Activated CD4-positive, alpha-beta T cell treated with anti-CD3 and anti-CD28 coated beads, Interleukin-2, amount 50 U/mL, for 16 hours (primary cell): Measurements from ENCODE around the gene EPS8L3.
"Not testable (repeated sequence)": the region's sequence is repeated elsewhere in the genome, so short reads cannot be mapped to it uniquely, and the experiment has no call there.

ENCODE experiments used
- DNase-seq: peaks from one replicate; pipeline ENCODE4 v3.0.0-alpha.2; 2020

The EPS8L3 gene

DNA sequence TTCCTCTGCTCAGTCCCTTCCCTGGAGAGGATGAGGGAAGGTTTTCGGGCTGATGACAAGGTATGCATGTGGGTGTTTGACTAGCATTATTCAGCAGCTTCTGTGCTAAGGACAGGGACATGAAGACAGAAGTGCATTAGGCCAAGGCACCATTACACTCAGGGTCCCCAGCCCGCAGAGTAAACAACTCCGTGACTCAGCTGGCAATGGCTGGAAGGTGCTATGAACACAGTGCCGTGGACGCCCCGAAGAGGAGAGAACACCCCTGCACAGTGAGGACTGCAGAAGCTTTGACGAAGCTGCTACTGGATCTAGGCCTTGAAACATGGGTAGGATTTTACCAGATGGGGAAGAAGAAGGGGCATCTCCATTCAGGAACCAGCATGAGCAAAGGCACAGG lies 13.7 kb upstream of the EPS8L3 start:
- DNase-seq = no peak

DNA sequence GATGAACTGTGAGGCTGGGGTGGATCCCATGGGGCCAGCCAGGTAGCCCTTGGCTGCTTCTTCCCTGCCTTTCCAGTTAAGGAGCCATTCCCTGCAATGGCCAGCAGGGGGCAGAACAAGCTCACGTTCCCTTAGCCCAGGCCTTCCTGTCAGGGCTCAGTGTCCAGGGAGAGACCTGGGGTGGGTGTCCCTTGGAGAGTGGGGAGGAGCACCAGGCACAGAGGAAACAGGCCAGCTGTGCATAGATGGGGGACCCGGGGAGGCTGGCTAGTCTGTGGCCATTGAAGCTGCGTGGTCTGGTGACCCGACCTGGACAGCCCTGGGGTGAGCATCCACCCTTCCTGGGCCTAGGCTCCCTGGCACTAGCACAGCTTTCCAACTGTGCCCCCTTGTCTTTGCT lies 13.2 kb upstream of the EPS8L3 start:
- peak; percentile 84 for DNase-seq

DNA sequence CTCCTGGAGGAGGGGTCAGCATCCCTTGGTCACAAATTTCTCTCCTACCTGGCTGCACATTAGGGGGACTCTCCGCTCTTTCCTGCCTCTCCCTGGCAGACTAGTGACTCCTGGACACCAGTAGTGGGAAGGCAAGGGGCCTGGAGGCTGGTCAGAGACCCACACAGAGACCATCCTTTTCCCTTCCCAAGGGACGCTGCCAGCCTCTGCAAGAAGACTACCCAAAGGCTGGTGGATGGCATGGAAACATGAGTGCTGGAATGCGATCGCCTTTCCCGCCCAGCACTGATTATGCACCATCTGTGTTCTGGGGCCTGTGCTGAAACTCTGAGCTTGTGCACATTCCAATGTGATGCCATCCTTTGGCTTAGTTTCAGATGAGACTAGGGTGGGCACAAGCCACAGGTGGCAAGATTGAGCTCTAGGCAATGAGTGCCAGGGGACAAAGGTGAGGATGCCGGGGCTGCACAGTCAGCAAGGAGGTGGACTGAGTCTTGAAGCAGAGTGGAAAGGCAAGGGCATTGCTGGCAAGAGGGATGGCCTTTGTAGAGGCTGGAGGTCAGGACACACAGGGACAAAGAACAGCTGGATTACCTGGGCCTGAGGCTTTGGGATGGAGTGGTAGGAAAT lies 12.6 kb upstream of the EPS8L3 start:
- DNase-seq = no peak

DNA sequence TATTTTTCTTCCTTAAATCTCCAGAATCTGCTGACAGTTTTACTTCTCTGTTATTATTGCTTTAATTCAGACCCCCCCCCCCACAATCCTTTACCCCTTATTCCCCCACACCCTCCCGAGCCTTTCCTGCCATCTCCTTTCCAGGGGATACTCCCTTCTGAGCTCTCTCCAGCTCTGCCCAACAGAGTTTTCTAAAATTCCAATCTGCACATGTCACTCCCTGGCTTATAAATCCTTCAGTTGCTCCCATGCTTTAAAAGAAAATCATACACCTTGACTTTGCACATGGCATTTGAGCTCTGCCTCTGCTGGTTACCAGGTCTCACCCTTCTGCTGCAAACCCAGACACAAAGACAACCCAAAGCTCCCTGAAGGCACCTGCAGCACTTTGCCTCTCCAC lies 11.7 kb upstream of the EPS8L3 start:
- DNase-seq = no peak

DNA sequence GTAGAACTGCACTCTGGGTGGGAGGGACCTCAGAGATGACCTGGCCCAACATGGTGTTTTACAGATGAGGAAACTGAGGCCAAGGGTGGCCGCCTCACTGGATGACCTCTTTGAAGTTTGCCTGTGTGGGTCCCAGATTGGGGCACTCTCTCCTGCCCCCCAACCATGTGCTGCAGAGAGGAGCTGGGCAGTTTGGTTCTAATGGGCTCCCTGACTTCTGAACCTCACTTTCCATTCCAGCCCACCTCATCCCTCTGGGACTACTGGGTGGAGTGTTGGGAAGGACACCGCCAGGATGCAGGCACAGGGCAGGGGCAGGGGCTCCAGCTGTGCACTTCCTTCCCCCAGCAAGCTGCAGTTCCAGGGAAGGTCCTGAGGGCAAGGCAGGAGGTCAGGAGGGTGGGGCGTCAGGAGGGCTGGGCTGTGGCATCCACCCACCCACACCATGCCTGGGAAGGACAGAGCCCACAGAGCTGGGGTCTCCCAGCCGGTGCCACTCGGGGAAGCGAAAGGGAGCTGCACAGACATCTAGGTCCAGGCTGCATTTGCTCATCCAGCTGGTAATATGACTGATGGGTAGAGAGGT lies 10.3 kb upstream of the EPS8L3 start:
- no peak for DNase-seq

DNA sequence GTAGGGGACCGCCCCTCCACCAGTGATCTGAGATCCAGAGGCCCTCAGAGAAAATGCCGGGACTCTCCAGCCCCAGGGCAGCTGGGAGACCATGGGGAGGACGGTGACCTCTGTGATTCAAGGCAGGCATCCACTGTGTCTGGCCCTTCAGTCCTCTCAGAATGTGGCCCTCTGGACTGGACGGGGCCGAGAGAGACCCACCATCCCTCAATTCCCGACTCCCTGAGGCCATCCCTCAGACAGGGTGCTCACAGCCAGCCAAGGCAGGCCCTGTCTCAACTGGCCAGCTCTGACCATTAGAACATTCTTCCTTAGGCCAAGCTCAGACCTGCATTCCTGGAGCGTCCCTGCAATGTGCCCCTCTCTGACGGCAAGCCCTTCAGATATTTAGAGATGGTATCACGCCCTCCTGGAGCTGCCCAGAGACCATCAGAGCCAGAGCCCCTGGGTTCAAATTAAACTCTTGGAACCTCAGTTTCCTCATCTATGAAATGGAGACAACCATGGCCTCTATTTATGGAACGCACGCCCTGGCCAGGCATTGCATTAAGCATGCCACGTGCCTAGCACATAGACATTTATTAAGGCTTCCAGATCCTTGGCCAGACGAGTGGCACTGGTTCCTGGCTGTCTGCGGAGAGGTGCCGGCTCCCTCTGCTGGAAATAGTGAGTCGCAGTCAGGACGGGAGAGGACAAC lies 9.6 kb upstream of the EPS8L3 start:
- DNase-seq = peak; percentile 80

DNA sequence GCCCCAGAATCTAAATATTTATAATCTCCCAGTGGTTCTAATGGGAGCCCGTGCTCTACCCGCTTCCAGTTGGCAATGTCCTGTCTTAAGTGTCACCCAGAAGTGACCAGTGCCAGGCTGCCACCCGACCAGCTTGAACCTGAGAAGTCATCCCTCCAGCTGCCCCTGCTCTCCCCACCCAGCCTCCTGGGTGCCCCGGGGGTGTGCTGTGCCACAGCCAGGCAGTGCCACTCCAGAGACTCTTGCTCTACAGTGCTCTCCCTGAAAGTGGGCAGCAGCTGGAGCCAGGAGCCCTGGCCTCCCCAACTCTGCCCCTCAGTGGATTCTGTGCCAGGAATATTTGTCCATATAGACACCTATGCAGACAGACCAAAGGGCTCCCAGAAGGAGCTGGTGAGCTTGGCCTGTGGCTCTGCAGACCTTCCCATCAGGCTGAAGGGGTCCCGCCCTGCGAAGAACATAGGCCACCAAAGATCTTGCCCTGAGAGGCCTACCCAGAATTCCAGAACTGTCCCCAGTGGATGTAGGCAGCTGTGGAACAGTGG lies 9.0 kb upstream of the EPS8L3 start:
- no peak for DNase-seq

DNA sequence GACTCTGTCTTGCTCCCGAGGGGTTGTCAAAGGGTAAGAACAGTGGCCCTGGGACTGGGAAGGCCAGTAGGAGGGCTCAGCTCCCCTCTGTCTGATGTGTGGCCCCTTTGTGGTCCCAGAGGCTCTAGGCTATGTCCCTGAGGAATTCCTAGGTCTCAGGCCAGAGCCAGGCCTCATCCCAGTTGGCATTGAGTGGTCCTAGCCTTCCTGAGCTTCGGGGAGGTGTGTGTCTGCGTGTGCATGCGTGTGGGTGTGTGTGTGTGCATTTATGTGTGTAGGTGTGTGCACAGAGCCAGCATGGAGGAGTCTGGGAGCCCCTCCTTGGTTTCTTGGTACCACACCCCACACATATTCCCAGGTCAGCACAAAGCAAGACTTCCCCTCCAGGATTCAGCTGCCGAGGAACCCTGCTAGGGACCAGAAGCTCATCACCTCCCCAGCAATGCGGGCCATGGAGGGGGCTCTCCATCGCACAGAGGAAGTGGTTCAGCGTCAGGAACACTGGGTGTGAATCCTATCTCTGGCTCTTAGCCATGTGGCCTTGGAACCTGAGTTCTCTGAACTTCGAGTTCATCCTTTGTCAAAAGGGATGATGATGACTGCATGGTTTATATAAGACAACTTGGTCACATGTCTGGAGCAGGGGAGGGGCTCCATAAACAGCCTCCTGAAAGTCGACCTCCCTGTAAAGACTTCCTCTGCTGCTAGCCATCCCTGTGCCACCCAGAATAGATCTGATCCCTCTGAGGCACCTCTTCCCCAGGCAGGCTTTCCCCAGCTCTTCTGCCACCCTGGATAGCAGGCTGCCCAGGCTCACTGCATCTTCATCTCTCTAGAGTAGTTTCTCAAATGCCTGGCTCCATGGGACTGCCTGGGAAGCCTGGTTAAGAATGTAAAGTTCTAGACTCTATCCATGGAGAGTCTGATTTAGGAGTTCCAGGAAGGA lies 8.3 kb upstream of the EPS8L3 start:
- DNase-seq = no peak

DNA sequence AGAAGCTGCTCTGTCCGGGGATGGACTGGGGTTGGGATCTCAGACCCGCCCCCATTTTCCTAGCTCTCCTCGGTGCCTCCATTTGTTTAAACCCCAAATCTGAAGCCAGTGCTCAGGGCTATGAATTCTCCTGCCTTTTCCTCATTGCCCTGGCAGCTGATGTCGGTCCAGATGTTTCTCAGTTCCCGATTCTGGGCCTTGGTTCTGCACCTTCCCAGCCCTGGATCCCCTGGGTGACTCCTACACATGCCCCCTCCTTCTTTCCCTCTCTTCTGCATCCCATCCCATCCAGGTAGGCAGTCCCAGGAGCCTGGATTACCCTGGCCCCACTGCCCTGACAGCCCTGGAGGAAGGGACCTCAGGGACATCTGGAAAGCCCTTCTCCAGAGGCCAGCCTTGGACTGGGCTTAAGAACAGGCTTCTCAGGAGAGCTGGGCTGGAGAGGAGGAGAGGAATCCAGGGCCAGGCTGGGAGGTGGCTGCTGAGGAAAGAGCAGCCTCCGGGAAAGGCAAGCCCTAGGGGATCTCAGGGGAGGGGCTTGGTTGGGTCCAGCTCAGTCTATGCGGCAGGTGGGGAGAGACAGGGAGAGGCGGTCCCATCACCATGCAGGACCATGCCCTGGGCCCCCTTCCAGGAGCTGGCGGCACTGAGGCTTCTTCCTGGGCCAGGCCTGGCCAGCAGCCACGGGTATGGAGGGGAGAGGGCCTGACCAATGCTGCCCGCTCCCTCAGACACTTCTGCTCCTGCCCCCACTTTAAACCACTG lies 6.8 kb upstream of the EPS8L3 start:
- no peak for DNase-seq

DNA sequence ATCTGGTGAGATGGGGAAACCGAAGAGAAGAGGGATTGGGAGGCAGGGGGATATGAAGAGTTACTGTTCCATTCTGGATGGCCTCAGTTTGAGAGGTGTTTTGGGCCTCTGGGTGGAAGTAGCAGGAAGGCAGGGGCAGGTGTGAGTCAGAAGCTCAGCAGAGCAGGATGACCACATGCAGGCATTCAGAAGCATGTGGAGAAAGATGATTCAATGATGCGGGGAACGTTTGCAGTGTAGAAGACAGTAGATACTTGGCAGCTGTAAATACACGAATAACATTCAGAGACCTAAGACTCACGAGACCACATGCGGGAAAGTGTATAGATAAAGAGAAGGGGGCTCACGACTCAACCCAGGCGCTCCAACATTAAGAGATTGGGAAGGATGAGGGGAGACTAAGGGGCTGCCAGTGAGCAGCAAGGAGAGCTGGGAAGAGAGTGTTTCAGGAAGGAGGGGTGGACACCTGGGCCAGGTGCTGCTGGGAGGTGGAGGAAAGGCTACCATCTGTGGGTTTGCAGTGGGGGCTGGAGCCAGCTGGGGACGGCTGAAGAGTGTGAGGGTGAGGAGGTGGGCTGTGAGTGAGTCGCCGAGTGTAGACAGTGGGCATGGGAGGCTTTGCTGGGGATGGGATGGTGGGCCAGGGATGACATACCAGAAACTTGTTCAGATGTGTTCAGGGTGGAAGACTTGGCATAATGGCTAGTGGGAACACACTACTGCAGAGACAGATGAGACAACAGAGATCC lies 5.8 kb upstream of the EPS8L3 start:
- no peak for DNase-seq

DNA sequence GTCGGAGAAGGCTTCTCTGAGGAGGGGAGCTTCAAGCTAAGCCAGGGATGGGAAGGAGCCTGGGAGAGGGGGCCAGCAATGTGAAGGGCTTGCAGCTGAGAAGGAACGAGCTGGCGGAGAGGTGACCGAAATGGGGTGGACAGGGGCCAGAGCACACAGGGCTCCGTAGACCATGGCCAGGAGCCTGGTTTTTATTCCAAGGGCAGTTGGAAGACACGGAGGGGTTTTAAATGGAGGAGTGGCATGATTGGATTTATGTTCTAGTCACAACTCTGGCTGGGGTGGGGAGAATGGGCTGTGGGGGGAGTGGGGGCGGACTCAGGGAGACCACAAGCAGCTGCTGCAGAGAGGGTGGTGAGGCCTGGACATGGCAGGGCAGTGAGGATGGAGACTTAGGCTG lies 5.1 kb upstream of the EPS8L3 start:
- DNase-seq = no peak

DNA sequence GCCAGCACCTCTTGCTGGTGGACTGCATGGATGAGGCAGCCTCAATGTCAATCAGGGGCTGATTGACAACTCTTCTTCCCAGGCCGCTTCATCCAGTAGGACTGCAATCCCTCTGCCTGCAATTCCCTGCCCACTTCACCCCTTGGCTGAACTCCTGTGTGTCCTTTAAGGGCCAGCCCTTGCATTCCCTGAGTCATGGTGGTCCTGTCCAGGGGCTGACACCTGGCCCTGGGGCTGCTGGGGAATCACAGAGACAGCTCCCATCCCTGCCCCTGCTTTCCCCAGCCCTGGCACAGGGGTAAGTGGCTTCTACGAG lies 4.6 kb upstream of the EPS8L3 start:
- DNase-seq = no peak

DNA sequence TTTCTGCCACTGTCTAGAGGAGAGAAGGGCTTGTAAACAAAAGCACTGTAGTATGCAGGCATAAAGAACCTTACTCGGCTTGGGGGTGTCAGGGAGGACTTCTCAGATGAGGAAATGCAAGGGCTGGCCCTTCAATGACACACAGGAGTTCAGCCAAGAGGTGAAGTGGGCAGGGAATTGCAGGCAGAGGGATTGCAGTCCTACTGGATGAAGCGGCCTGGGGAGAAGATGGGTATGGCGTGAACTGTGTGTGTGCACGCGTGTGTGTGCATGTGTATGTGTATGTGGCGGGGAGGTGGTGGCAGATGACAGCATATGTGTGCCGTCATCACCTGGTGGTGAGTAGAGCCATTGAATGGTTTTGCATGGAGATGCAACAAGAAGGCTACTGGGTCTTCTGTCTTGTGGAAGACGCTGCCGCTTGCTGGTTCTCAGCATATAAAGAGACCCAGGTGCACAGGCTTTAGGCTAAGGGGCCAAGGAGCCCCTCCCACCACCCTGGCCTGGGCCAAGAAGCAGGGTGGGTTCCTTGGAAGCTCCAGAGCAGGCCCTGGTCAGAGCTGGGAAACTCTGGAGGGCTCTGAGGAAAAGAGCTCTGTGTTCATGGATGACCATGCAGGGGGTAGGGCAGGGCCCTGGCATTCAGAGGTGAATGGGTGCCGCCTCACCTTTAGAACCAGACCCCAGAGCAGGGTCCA lies 4.1 kb upstream of the EPS8L3 start:
- DNase-seq = no peak

DNA sequence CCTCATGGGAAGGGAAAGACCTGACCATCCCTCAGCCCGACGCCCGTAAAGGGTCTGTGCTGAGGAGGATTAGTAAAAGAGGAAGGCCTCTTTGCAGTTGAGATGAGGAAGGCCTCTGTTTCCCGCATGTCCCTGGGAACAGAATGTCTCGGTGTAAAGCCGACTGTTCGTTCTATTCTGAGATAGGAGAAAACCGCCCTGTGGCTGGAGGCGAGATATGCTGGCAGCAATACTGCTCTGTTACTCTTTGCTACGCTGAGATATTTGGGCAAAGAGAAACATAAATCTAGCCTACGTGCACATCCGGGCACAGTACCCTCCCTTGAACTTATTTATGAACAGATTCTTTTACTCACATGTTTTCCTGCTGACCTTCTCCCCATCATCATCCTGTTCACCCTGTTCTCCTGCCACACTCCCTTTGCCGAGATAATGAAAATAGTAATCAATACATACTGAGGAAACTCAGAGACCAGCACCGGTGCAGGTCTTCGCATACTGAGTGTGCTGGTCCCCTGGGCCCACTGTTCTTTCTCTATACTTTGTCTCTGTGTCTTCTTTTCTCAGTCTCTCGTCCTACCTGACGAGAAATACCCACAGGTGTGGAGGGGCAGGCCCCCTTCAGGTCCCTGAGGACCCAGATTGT lies 3.4 kb upstream of the EPS8L3 start:
- not testable (repeated sequence) for DNase-seq

DNA sequence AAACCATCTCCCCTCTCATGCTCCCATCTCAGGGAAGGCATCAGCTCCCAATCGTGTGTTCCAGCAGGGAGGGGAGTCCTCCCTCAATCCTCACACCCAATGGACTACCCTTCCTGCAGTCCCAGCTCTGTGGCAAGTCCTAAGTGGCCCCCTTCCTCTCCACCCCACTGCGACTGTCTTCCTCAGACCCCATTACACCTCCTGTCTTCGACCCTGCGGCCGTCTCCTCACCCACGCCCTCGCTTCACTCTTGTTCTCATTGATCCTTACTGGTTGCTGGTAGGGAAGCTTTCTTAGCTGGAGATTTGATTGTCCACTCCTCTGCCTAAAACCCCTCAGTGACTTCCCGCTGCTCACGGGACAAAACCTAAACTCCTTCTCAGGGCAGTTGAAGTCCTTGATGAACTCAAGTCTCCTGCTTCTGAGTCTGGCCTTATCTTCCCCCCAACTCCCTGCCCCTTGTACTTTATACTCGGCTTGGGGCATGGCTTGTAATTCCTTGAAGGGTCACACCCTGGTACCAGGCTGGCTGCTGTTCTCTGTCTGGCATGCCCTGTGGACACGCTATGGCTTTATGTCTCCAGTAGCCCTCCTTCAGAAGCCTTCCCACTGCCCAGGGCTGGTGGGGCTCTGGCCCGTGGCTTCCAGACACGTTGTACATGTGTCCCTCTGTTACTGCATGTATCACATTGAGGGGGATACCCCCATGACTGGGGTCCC lies 2.3 kb upstream of the EPS8L3 start:
- no peak for DNase-seq

DNA sequence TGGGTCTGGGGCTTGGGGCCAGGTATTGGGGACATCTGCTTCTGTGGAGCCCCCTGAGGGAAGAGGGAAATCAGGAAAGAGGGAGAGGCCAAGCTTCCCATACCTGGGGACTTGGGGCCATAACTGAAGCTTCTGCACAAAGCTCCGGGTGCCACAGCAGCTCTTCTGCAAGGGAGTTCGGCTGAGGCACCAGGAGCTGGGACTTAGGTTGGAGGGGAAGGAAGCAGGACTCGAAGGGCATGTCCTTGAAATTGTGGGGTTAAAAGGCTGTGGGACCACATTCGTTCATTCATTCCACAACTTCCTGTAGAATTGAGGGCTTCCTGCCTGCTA lies 1.7 kb upstream of the EPS8L3 start:
- DNase-seq = no peak

DNA sequence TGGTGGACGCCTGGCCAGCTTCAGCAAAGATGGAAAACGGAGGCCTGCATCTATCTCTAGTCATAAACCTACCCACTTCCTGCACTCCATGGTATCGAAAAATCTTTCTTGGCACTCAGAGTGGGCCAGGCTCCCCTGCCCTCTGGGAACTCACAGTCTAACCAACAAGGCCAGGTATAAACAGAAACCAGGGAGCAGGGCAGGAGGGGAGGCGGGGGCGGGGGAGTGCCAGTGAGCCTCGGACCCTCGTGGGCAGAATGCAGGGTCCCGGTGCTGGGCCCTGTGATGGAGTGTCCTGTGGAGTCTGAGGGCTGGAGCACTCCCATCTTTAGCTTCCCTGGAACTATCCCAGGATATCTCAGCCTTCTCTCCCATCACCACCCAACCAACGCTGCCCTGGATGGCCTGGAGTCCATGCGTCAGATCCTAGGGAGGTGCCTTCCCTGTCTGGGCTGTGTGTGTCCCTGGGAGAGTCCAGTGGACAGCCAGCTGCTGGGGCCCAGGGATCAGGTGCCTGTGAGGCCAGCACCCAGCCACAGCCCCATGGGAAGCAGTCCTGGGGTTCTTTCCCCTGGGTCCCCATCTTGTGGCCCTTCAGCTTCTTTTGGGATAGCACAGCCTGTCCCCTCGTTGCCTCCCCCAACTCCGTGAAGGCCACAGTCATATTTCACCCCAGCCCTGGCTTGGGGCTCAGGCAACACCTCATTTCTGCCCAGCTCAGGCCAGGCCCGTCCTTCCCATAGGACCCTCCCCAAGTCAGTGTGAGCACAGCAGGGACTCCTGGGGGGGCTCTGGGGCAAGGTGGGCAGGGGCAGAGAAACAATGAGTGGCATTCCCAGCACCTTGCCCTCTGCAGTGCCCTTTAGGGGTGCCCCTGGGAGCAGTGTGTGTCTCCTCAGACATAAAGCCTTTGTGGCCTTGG lies 1.1 kb upstream of the EPS8L3 start:
- no peak for DNase-seq

DNA sequence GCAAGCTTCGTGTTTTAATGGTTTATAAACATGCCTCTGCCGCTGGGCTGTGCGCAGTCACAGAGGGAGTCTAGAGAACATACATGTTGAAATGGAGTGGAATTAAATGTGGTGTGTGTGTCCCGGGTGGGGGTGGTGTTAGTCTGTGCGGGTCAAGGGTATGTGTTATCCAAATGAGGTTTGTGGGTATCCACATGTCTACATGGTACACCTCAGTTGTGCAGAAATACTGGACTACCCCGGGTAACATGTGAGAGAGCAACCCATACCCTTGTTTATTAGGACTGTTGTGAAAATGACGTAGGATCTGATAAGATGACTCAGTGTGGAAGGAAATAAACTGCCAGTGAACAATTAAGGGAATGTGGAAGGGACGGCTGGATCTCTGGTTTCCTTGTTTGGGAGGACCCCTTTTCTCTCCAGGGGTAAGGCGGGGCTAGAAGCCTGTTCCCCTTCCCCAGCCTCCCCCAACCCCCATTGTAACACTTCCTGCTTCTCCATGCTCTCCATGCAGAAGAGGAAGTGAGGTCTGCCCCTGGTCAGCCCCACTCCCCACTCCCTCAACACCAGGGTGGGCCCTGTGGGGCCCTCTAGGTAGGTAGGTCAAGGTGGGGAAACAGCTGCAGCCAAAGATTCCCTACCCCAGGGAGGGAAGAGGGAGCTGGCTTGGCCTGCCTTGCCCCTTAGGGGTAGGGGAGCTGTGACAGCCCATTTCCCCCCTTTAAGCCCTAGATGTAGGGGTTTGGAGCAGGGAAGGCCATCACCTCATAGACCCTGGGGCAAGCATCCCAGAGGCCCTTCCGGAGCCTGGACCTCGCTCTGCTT lies 690 bp downstream of the EPS8L3 start:
- no peak for DNase-seq
